HG02798 (cell line): ENCODE data around the gene MYOM1.

Experiments used
- ATAC-seq: cut with Tn5 transposase; IDR thresholded peaks from one replicate; pipeline ENCODE4 v1.9.1; 2021; ENCODE audit warnings: mild to moderate bottlenecking; ENCODE audit not compliant: unreplicated experiment, poor library complexity

MYOM1 gene

GRCh38 chr18:3192752-3193151 is 27.0 kb downstream of the MYOM1 start:
- ATAC-seq = no peak

GRCh38 chr18:3192286-3192685 is 27.5 kb downstream of the MYOM1 start:
- no peak for ATAC-seq

DNA sequence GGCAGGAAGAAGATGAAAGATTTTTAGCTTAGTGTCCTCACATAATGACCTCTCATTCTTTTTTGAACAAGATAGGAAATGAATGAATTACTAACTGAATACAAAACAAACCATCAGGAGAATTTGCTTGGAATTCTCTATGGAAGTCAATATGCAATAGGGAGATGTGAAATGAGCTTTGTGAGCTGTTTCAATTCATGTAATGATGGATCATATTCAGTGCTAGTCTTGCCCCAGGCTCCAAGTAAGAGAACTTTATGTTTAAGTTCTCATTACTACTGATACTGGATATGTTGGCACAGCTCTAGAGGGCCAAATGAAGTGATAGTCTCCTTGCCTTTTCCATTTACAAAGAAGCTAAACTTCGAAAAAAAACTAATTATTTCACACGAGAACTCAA is 29.2 kb downstream of the MYOM1 start:
- no peak for ATAC-seq

- ATAC-seq = no peak
These were observed 29.9 kb downstream of the MYOM1 start for GRCh38 chr18:3189884-3190283.

GRCh38 chr18:3186678-3187658 is 32.8 kb downstream of the MYOM1 start:
- no peak for ATAC-seq

GRCh38 chr18:3184275-3184963 is 35.3 kb downstream of the MYOM1 start:
- no peak for ATAC-seq

GRCh38 chr18:3183103-3183717 is 36.6 kb downstream of the MYOM1 start:
- no peak for ATAC-seq

GRCh38 chr18:3180325-3180724 is 39.4 kb downstream of the MYOM1 start:
- no peak for ATAC-seq

DNA sequence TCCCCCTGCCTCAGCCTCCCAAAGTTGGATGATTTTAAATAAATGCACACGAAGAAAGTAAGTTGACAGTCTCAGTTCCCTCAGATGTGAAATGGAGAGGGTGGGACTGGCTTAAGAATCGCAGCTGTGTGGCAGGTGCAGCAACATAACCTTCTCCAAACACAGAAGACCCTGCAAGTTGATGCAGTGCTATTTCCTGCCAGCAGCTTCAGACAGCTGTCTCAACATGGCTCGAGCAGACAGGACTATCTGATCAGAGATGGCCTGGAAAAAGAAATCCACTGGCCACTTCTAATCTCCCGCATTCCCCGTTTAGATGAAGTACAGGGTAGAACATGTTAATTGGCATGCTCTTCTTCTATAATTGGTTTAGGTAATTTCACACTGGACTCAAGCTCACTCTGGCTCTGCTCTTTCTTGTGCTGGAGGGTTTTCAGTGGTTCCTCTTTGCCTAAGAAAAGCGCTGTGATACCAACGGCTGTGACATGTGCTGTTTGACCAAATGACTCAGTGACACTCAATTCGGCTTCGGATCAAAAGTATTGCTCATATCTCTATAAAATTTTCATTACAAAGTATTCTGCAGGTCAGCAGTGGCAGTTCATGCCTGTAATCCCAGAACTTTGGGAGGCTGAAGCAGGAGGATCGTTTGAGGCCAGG is 40.2 kb downstream of the MYOM1 start:
- peak; percentile 68 for ATAC-seq

GRCh38 chr18:3177902-3178687 is 41.7 kb downstream of the MYOM1 start:
- ATAC-seq = peak; percentile 82

GRCh38 chr18:3175195-3175758 is 44.5 kb downstream of the MYOM1 start:
- ATAC-seq = no peak

DNA sequence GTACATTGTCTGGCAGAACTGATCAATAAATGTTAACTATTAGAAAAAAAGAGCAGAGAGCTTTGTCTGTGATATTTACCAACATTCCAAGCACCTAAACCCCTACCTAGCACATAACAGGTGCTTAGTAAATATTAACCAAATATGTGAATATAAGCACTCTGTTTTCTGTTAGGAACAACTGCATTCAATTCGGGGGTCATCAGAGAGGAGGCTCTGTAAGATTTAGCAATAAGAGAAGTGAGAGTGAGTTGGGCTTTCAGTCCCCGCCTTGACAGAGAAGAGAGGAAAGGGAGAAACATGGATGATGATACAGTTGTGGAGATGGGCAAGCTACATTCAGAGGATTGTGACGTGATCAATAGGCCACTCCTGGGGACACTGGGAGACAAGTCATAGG is 47.7 kb downstream of the MYOM1 start:
- ATAC-seq = no peak

DNA sequence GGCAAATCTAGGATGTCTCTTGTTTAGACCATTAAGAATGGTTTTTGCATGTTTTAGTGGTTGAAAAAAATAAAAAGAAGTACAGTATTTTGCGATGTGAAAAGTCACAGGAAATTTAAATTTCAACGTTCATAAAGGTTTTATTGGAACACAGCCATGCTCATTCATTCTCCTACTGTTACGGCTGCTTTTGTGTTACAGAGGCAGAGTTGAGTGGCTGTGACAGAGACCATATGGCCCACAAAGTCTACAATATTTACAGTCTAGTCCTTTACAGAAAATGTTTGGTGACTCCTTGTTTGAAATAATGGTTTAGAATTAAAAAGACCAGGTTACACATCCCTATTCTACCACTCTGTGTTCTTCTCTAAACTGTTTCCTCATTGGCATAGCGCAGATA is 48.1 kb downstream of the MYOM1 start:
- ATAC-seq = no peak

- ATAC-seq = no peak
These were observed 49.2 kb downstream of the MYOM1 start for GRCh38 chr18:3170441-3171161.

DNA sequence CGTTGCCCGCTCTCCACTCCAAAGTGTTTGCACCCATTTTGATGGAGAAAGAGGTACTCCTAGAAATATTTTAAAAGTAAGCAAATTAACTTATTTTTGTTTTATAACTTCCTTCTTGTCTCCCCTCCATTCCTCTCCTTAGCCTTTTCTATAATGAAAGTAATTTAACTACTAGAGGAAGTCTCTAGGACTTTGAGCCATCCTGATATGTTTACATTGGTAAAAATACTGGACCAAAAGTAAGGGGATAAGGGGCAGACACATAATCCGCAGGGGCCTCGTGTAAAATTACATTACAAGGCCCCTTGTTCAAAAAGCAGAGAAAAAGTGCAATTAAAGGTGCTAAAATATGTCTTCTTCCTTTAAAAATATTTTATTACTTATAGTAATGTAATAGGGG is 55.4 kb downstream of the MYOM1 start:
- no peak for ATAC-seq

DNA sequence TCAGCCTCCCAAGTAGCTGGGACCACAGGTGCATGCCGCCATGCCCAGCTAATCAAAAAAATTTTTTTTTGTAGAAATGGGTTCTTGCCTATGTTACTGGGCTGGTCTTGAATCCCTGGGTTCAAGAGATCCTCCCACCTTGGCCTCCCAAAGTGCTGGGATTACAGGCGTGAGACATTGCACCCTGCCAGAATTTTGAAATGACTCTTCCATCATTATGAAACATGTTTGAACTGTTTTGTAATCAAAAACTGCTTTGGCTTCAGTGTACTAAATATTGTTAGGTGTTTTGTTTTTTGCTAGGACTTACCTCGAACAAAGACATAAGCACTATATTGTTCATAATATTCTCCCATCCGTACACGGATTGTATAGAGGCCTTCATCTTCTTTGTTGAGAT is 55.8 kb downstream of the MYOM1 start:
- no peak for ATAC-seq

DNA sequence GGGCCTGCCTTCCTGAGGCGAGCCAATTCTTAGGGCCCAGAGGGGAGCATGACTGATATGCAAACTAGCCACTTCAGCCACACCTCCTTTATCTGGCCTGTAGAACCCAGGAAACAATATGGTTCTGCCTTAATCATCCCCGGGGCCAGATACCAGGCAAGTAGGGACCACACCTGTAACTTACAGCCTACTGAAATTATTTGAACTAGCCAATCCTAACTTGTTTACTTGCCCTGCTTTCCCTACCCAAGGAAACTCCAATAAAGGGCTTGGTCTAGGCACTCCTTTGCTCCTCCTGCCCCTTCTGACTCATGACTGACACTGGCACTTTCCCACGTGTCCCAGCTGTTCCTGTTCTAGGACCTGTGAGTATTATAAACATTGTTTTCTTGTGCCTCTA is 57.6 kb downstream of the MYOM1 start:
- ATAC-seq = no peak

- no peak for ATAC-seq
These were observed 59.9 kb downstream of the MYOM1 start for GRCh38 chr18:3159830-3160229.

DNA sequence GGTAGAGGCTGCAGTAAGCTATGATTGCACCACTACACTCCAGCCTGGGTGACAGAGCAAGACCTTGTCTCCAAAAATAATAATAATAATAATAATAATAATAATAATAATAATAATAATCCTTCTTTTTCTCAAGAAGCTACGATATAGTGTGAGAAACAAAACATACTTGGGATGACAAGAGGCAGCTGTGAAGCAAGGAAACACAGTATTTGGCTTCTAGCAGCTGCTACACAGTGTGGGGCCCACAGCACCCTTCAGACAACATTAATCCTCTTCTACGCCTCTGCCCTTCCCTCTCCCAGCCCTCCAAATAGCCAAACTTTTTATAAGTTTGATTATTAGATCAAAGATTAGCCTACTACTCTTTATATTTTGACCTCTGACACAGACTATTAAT is 62.2 kb downstream of the MYOM1 start:
- ATAC-seq = no peak
